Measurements from ENCODE around the gene CDC14B. TPM values are rescaled to one million over a fixed set of nuclear protein-coding genes. Genes with fewer than 3 reads are reported as not detected.
"Not testable (repeated sequence)": the region's sequence is repeated elsewhere in the genome, so short reads cannot be mapped to it uniquely, and the experiment has no call there.

The CDC14B gene
- 1 to 10 TPM; 1.5 to 2.6 TPM for total RNA-seq

DNA sequence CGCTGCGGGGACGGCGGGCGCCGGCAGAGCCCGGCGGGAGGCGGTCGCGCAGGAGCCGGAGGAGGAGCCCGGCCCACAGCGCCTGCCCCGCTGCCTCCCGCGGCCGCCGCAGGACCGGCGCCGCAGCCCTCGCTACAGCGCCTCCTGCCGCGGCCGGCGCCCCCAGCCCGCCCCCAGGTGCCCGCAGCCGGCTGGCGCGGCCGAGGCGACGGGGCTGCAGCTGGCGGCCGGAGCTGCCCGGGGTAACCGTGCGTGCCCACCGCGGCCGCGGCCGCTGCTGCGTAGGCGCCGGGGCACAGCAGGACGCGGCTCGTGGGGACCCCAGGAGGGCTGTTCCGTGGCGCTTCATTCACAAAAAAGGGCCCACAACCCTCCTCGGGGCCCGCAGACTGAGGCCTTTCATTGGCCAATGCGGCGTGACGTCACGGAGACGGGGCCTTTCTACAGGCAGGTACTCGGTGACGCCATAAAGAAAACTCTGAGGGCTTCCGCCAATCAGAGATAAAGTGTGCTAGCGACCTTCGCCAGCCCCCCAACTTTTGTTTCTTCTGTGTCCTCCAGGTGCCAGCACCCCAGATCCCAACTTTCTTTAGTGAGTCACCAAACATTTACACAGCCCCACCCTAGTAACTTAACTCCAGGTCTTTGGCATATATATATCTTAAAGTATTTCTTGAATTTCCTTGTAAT lies at the start of gene CDC14B:
TSS of gene CDC14B (minus strand) at position 353 of the 690 bp plus-strand sequence. CDS start 465 bp downstream, outside the sequence.
- DNase-seq (ENCODE audit: low spot score in 2 of 2) (peak; percentile 72 to 74), ATAC-seq (peak; percentile 86 to 88)
- H3K36me3 Mint-ChIP-seq = peaks cover 0 to 7% of the 10 kb centered on the region in 2 donors
- no peak within 1 kb of the TSS for H3K27ac Mint-ChIP-seq
- no peaks in the 10 kb centered on the region for H3K9me3 Mint-ChIP-seq

GRCh38 chr9:96668868-96669534 lies 49.4 kb upstream of the CDC14B start:
- Mint-ChIP-seq H3K27ac (no peak overlapping the region), H3K36me3 (no peaks in the 10 kb centered on the region)
- no peak for ATAC-seq

GRCh38 chr9:96667363-96667728 lies 47.7 kb upstream of the CDC14B start:
- Mint-ChIP-seq H3K9me3 (no peaks in the 10 kb centered on the region), H3K27ac (no peak overlapping the region), H3K36me3 (no peaks in the 10 kb centered on the region)
- no peak for ATAC-seq
- DNase-seq (ENCODE audit: low spot score in 2 of 2) = no peak

More at GRCh38 chr9:96668868-96669534, 49.4 kb upstream of the CDC14B start:
- H3K9me3 Mint-ChIP-seq = no peaks in the 10 kb centered on the region
- no peak for DNase-seq (ENCODE audit: low spot score in 2 of 2)

DNA sequence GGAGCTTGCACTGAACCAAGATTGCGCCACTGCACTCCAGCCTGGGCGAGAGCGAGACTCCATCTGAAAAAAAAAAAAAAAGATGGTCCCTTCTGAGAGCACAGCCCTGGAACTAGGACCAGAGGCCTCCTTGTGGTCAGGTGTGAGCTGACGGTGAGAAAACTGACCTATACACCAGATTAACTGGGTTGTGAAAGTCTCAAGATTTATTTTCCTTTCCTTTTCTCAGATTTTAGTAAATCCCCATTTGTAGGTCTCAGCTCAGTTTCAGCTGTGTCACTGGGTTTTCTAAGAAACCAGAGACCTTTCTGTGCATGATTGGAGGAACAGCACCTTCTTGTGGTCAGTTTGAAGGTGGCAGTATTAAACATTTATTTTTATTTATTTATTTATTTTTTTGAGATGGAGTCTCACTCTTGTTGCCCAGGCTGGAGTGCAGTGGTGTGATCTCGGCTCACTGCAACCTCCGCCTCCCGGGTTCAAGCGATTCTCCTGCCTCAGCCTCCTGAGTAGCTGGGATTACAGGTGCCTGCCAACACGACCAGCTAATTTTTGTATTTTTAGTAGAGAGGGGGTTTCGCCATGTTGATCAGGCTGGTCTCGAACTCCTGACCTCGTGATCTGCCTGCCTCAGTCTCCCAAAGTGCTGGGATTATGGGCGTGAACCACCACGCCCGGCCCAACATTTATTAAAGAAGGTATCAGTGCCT lies 47.2 kb upstream of the CDC14B start:
- not testable (repeated sequence) for DNase-seq (ENCODE audit: low spot score in 2 of 2); H3K36me3 Mint-ChIP-seq; H3K9me3 Mint-ChIP-seq
- H3K27ac Mint-ChIP-seq = peak overlapping the region in 1 of 2 donors; percentile 48
- peak; percentile 65 to 69 for ATAC-seq

GRCh38 chr9:96665789-96666188 lies 46.1 kb upstream of the CDC14B start:
- H3K36me3 Mint-ChIP-seq = no peaks in the 10 kb centered on the region
- DNase-seq (ENCODE audit: low spot score in 2 of 2) = no peak
- peak overlapping the region; percentile 29 to 48 for H3K27ac Mint-ChIP-seq
- no peak for ATAC-seq
- no peaks in the 10 kb centered on the region for H3K9me3 Mint-ChIP-seq

DNA sequence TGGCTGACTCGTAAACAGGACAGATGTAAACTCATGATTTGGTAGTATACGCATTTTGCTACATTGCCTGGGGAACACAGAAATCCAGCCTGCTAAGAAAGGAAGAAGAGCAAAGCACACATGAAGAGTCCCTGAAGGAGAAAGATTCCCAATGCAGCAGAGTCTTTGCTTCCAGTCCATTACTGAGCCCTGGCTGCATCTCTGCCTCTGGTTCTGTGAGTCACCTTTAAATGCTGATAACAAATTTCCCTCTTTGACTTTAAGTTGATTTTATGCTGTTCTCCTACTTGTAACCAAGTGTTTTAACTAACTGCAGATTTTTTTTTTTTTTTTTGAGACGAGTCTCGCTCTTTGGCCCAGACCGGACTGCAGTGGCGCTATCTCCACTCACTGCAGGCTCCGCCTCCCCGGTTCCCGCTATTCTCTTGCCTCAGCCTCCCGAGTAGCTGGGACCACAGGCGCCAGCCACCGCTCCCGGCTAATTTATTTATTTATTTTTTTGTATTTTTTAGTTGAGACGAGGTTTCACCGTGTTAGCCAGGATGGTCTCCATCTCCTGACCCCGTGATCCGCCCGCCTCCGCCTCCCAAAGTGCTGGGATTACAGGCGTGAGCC lies 44.0 kb upstream of the CDC14B start:
- Mint-ChIP-seq H3K36me3 (no peaks in the 10 kb centered on the region), H3K9me3 (no peaks in the 10 kb centered on the region), H3K27ac (no peak overlapping the region)
- no peak for ATAC-seq
- no peak for DNase-seq (ENCODE audit: low spot score in 2 of 2)

DNA sequence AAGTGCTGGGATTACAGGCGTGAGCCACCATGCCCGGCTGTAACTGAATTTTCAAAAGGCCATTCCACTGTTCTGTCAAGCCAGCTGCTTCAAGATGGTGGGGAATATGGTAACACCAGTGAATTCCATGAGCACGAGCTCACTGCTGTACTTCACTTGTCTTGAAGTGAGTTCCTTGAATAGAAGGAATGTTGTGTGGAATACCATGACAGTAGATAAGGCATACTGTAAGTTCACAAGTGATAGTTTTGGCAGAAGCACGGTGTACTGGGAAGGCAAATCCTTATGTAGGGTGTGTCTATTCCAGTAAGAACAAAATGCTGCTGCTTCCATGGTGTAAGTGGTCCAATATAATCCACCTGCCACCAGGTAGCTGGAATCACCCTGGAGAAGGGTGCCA lies 42.1 kb upstream of the CDC14B start:
- Mint-ChIP-seq H3K9me3 (no peaks in the 10 kb centered on the region), H3K27ac (no peak overlapping the region), H3K36me3 (no peaks in the 10 kb centered on the region)
- ATAC-seq = no peak
- DNase-seq (ENCODE audit: low spot score in 2 of 2) = no peak

GRCh38 chr9:96660692-96661248 lies 41.1 kb upstream of the CDC14B start:
- Mint-ChIP-seq H3K9me3 (no peaks in the 10 kb centered on the region), H3K27ac (no peak overlapping the region), H3K36me3 (no peaks in the 10 kb centered on the region)
- no peak for DNase-seq (ENCODE audit: low spot score in 2 of 2)
- no peak for ATAC-seq

DNA sequence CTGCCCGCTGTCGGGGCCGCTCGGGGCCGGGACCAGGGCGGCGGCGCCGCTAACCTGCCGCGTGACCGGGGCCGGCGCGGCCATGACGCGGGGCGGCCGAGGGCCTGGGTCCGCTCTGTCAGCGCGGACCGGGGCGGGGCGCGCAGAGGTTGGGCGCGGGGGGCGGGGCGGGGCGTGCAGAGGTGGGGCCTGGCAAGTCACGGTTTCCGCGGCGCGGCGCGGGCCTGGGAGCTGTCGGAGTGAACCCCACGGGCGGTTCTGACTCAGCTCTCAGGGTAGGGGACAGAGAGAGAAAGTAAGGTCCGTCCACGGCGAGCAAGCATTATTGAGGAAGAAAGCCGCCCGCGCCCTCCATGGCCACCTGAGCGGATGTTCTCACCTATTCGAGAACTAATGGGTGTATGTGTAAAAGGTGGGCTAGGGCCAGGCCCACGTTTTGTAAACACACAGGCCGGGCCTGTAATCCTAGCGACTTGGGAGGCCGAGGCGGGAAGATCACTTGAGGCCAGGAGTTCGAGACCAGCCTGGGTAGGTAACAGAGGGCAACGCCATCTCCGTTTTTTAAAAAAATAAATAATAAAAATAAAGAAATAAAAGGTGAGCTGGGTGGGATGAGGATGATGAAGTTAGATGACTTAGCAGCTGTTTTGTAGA lies 35.7 kb upstream of the CDC14B start, which contains the start of gene PRXL2C:
TSS of gene PRXL2C (minus strand) at position 120 of the 654 bp plus-strand sequence. CDS start at position 84, 36 bp downstream.
- H3K9me3 Mint-ChIP-seq = no peaks in the 10 kb centered on the region
- no peaks in the 10 kb centered on the region for H3K36me3 Mint-ChIP-seq
- H3K27ac Mint-ChIP-seq = peak within 1 kb of the TSS; percentile 85 to 90
- peak; percentile 92 to 94 for ATAC-seq
- peak; percentile 74 to 82 for DNase-seq (ENCODE audit: low spot score in 2 of 2)

GRCh38 chr9:96654450-96655197 lies 35.0 kb upstream of the CDC14B start:
- no peaks in the 10 kb centered on the region for H3K36me3 Mint-ChIP-seq
- ATAC-seq (peak; percentile 62 to 71), DNase-seq (ENCODE audit: low spot score in 2 of 2) (peak; percentile 52 to 68)
- H3K27ac Mint-ChIP-seq = peak overlapping the region; percentile 82 to 85
- no peaks in the 10 kb centered on the region for H3K9me3 Mint-ChIP-seq

DNA sequence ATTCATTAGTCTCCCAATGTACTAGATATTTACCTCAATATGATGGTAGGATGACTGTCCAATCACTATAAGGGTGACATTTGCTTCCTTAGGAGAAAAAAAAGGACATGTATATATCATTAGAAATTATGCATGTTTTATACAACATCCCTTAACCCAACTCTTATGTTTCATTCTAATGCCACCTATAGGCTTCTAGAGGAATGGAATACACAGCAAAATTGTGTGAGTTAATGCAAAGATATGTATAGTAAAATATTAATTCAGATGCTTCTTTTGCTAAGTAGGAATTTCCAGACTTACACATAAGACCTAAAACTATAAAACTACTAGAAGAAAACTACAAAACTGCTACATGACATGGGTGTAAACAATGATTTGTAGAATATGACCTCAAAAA lies 32.0 kb upstream of the CDC14B start:
- Mint-ChIP-seq H3K27ac (no peak overlapping the region), H3K9me3 (no peaks in the 10 kb centered on the region), H3K36me3 (no peaks in the 10 kb centered on the region)
- ATAC-seq (no peak), DNase-seq (ENCODE audit: low spot score in 2 of 2) (no peak)

DNA sequence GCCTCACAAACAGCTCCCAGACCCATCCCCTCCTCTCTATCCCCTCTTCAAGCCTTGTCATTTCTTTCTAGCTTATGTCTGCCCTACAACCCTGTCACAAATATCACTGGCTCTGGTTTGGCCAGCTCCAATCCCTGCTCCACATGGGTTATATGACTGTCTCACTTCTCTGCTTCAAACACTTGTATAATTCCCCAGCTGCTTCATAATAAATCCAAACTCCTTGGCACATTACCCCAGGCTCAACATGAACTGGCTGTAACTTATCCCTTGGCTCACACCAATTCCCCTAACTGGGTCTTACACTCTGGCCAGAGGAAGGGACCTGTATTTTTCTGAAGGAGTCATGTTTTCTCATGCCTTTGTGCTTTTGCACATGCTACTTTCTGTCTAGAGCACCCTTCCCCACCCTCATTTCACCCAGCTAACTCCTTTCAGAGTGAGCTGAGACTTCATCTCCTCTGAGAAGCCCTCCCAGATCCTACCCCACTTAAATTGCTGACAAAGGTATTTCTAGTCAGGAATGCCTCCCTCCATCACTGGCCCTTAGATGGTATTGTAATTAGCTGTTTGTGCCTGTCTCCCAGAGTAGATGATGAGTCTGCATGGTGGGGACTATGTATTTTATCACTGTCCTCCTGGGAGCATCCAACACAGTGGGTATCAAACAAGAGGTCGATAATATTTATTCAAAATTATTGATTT lies 30.1 kb upstream of the CDC14B start:
- ATAC-seq = no peak
- Mint-ChIP-seq H3K9me3 (no peaks in the 10 kb centered on the region), H3K27ac (no peak overlapping the region)

GRCh38 chr9:96646081-96646991 lies 26.7 kb upstream of the CDC14B start:
- H3K36me3 Mint-ChIP-seq = peaks cover 0 to 7% of the 10 kb centered on the region in 2 donors
- DNase-seq (ENCODE audit: low spot score in 2 of 2) (no peak), ATAC-seq (no peak)
- H3K9me3 Mint-ChIP-seq = no peaks in the 10 kb centered on the region
- H3K27ac Mint-ChIP-seq = no peak overlapping the region

More for the DNA sequence above, 30.1 kb upstream of the CDC14B start:
- H3K36me3 Mint-ChIP-seq = peaks cover 0 to 7% of the 10 kb centered on the region in 2 donors
- no peak for DNase-seq (ENCODE audit: low spot score in 2 of 2)

DNA sequence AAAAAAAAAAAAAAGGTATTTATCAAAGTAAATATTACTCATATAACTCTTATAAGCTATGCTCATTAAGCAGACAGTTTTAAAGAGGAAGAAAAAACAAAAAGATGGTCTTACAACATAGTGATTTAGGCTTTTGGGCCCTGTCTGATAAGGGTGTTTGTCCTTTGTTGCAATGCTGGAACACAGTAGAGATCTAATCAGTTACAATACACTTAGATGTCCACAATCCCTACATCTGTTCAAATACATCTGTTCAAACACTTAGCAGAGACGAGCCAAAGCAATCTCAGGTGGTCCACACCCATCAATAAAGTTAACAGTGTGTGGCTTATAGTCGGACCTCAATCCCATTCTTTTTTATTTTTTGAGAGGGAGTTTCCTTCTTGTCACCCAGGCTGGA lies 24.5 kb upstream of the CDC14B start:
- H3K27ac Mint-ChIP-seq = no peak overlapping the region
- ATAC-seq (no peak), DNase-seq (ENCODE audit: low spot score in 2 of 2) (no peak)
- peaks cover 0 to 7% of the 10 kb centered on the region in 2 donors for H3K36me3 Mint-ChIP-seq
- H3K9me3 Mint-ChIP-seq = no peaks in the 10 kb centered on the region
